ENCODE measurements around the gene FBXO30. TPM values are rescaled to one million over a fixed set of nuclear protein-coding genes. Genes with fewer than 3 reads are reported as not detected.

The FBXO30 gene
- total and polyA plus RNA-seq, 2 experiments from 2014 or later, result 2.0 to 9.0 TPM

DNA sequence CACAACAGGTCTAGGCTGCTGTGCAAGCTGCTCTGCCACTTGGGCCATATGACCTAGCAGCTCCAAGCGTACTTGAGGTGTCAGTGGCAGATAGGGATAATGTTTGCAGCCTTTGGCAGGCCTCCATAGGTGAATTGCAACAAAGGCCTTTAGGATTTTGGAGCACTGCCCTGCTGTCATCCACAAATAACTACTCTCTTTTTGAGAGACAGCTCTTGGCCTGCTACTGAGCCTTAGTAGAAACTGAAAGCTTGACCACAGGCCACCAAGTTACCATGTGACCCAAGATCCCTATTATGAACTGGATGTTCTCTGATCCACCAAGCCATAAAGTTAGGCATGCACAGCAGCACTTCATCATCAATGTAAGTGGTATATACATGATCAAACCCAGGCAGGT lies 29.9 kb downstream of the FBXO30 start:
- no peaks in the 10 kb centered on the region for H3K36me3 ChIP-seq (replicated peaks; ENCODE audit: insufficient read depth, low read depth)
- no peaks in the 10 kb centered on the region for H3K9me3 ChIP-seq (ENCODE audit: low read depth)
- TF ChIP-seq EZH2 (IDR thresholded peaks at IDR 0.05; ENCODE audit: borderline replicate concordance) (no peak), EZH2phosphoT487 (IDR thresholded peaks at IDR 0.05; ENCODE audit: low read depth, severe bottlenecking, unreplicated experiment) (no peak), CTCF (IDR thresholded peaks at IDR 0.05; ENCODE audit: poor library complexity) (no peak)

DNA sequence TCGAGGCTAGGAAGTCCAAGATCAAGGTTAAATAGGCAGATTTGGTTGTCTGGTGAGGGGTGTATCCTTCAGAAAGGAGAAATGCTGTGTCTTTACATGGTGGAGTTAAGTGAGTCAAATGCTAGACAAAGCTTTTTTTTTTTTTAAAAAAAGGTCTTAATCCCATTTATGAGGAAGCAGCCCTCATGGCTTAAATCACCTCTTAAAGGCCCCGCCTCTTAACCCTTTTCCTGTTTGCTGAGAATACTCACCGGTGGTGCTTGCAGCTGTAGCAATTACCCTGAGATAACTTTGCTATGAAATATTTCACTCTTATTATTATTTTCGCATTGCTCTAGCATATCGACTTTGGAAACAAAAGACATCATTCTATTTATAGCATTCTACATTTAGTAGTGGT lies 30.8 kb downstream of the FBXO30 start:
- no peaks in the 10 kb centered on the region for H3K4me1 ChIP-seq (ENCODE audit: insufficient read depth)
- no peaks in the 10 kb centered on the region for H4K20me1 ChIP-seq (ENCODE audit: insufficient read depth, poor library complexity, severe bottlenecking)
- no peak overlapping the region for H3K4me2 ChIP-seq
- no peak overlapping the region for H3K27ac ChIP-seq
- no peaks in the 10 kb centered on the region for H3K9me2 ChIP-seq (replicated peaks; ENCODE audit: insufficient read depth)
- TF ChIP-seq EZH2phosphoT487 (IDR thresholded peaks at IDR 0.05; ENCODE audit: low read depth, severe bottlenecking, unreplicated experiment) (no peak), CTCF (IDR thresholded peaks at IDR 0.05; ENCODE audit: poor library complexity) (no peak), EZH2 (IDR thresholded peaks at IDR 0.05; ENCODE audit: borderline replicate concordance) (no peak)
- WGBS (ENCODE audit: low lambda C conversion rate, missing lambda C conversion rate), result 89% methylated on average over 5 of the region's 5 CpGs
- no peaks in the 10 kb centered on the region for H3K9me3 ChIP-seq (ENCODE audit: low read depth)
- H2AFZ ChIP-seq, result no peak overlapping the region
- no peaks in the 10 kb centered on the region for H3K27me3 ChIP-seq
- no peak overlapping the region for H3K4me3 ChIP-seq
- H3K79me2 ChIP-seq, result no peaks in the 10 kb centered on the region
- DNase-seq (ENCODE audit: low spot score), result no peak
- no peaks in the 10 kb centered on the region for H3K36me3 ChIP-seq (replicated peaks; ENCODE audit: insufficient read depth, low read depth)

More for the DNA sequence above, 29.9 kb downstream of the FBXO30 start:
- Histone ChIP-seq H3K27me3 (no peaks in the 10 kb centered on the region), H2AFZ (no peak overlapping the region), H3K4me3 (no peak overlapping the region), H3K27ac (no peak overlapping the region), H3K4me2 (no peak overlapping the region), H4K20me1 (ENCODE audit: insufficient read depth, poor library complexity, severe bottlenecking) (no peaks in the 10 kb centered on the region), H3K9me2 (replicated peaks; ENCODE audit: insufficient read depth) (no peaks in the 10 kb centered on the region), H3K4me1 (ENCODE audit: insufficient read depth) (no peaks in the 10 kb centered on the region), H3K79me2 (no peaks in the 10 kb centered on the region)
- no peak for DNase-seq (ENCODE audit: low spot score)
- 87% methylated on average over 1 of the region's 1 CpG for WGBS (ENCODE audit: low lambda C conversion rate, missing lambda C conversion rate)

DNA sequence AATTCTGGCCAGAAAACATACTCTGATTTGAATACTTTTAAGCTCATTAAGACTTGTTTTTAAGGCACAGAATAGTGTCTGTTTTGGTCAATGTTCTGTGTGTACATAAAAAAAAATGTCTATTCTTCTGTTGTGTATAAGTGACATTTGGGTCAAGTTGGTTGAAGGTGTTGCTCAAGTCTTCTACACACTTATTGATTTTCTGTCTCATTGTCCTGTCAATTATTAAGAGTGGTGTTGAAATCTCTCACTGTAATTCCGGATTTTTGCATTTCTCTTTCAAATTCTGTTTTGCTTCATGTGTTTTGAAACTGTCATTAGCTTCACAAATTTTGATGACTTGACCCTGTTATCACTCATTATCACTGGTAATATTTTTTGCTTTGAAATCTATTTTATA lies 41.7 kb downstream of the FBXO30 start:
- 89% methylated on average over 1 of the region's 1 CpG for WGBS (ENCODE audit: low lambda C conversion rate, missing lambda C conversion rate)
- Histone ChIP-seq H2AFZ (no peak overlapping the region), H3K9me3 (ENCODE audit: low read depth) (no peaks in the 10 kb centered on the region), H3K36me3 (replicated peaks; ENCODE audit: insufficient read depth, low read depth) (no peaks in the 10 kb centered on the region), H3K4me1 (ENCODE audit: insufficient read depth) (no peaks in the 10 kb centered on the region), H3K9me2 (replicated peaks; ENCODE audit: insufficient read depth) (no peaks in the 10 kb centered on the region), H3K79me2 (no peaks in the 10 kb centered on the region), H3K27me3 (no peaks in the 10 kb centered on the region), H3K27ac (no peak overlapping the region), H3K4me2 (no peak overlapping the region), H3K4me3 (no peak overlapping the region), H4K20me1 (ENCODE audit: insufficient read depth, poor library complexity, severe bottlenecking) (no peaks in the 10 kb centered on the region)
- no peak for DNase-seq (ENCODE audit: low spot score)
- TF ChIP-seq EZH2 (IDR thresholded peaks at IDR 0.05; ENCODE audit: borderline replicate concordance), result no peak
- no peak for TF ChIP-seq CTCF (IDR thresholded peaks at IDR 0.05; ENCODE audit: poor library complexity)
- TF ChIP-seq EZH2phosphoT487 (IDR thresholded peaks at IDR 0.05; ENCODE audit: low read depth, severe bottlenecking, unreplicated experiment), result no peak

GRCh38 chr6:145765449-145765848 lies 49.1 kb downstream of the FBXO30 start:
- TF ChIP-seq CTCF (IDR thresholded peaks at IDR 0.05; ENCODE audit: poor library complexity) (no peak), EZH2 (IDR thresholded peaks at IDR 0.05; ENCODE audit: borderline replicate concordance) (no peak), EZH2phosphoT487 (IDR thresholded peaks at IDR 0.05; ENCODE audit: low read depth, severe bottlenecking, unreplicated experiment) (no peak)
- Histone ChIP-seq H3K9me3 (ENCODE audit: low read depth) (no peaks in the 10 kb centered on the region), H2AFZ (no peak overlapping the region), H3K36me3 (replicated peaks; ENCODE audit: insufficient read depth, low read depth) (no peaks in the 10 kb centered on the region), H3K4me1 (ENCODE audit: insufficient read depth) (no peaks in the 10 kb centered on the region), H3K27ac (no peak overlapping the region), H4K20me1 (ENCODE audit: insufficient read depth, poor library complexity, severe bottlenecking) (no peaks in the 10 kb centered on the region), H3K4me2 (no peak overlapping the region), H3K9me2 (replicated peaks; ENCODE audit: insufficient read depth) (no peaks in the 10 kb centered on the region), H3K27me3 (no peaks in the 10 kb centered on the region), H3K4me3 (no peak overlapping the region), H3K79me2 (no peaks in the 10 kb centered on the region)
- DNase-seq (ENCODE audit: low spot score), result no peak
